HepG2 (cell line): Measurements from ENCODE around the gene NKD2. TPM values are rescaled to one million over a fixed set of nuclear protein-coding genes. Genes with fewer than 3 reads are reported as not detected.

Experiments used
- ATAC-seq: fragments of 200-7000 bp; cut with Tn5 transposase; 3 replicates; pipeline ENCODE4 v1.9.1; 2020; ENCODE audit warnings: mild to moderate bottlenecking, moderate library complexity
- BruUV-seq: library from RNA; stranded (reverse); fragments of 400-500 nt; replicated peaks from 2 replicates; lab custom pipeline; 2021; lab: Mats Ljungman, UMichigan
- CTCF ChIA-PET: fragments of 300-600 bp; formaldehyde crosslinking; extraction: SDS; loops from one replicate; lab custom pipeline; 2021; ENCODE audit warnings: low total read pairs, inconsistent platforms, low intra/inter-chr PET ratio; lab: Yijun Ruan, JAX
- POLR2A ChIA-PET: fragments of 350-600 bp; sonication (Branson Sonifier 250); formaldehyde crosslinking; loops from one replicate; lab custom pipeline; 2020; ENCODE audit warnings: antibody characterized with exemption, inconsistent platforms; lab: Yijun Ruan, JAX
- DNase-seq: peaks from one replicate; pipeline ENCODE4 v3.0.0-alpha.2; 2015; ENCODE audit warnings: low spot score
- FAIRE-seq: peaks from 3 replicates; lab custom pipeline; 2011; peaks lifted over from hg19 to GRCh38; lab: Jason Lieb, UNC
- H2AFZ ChIP-seq: one replicate; pipeline ENCODE4 v1.6.1; 2011; ENCODE audit warnings: low read length, inconsistent platforms
- H3K27ac ChIP-seq: fragments of 300-600 bp; 3 replicates; pipeline ENCODE4 v1.8.0; 2011; ENCODE audit warnings: mixed run types, mild to moderate bottlenecking, mixed read lengths, low read length, inconsistent platforms; ENCODE audit not compliant: insufficient read depth; ENCODE audit errors: extremely low read length
- H3K27me3 ChIP-seq, 2 experiments: fragments of 200-600 bp in 1 of 2; 2 replicates in 1 of 2; 3 replicates in 1 of 2; pipeline versions ENCODE4 v1.6.0 to v1.8.0; 2011; ENCODE audit warnings: low read length in 2 of 2, mild to moderate bottlenecking in 2 of 2, moderate library complexity in 2 of 2, inconsistent platforms in 1 of 2; ENCODE audit not compliant: insufficient read depth in 2 of 2, control insufficient read depth in 1 of 2
- H3K36me3 ChIP-seq, 2 experiments: fragments of 200-600 bp in 1 of 2; replicated peaks in 1 of 2; 2 replicates in 1 of 2; 3 replicates in 1 of 2; pipeline versions ENCODE4 v1.5.1 to v1.8.0; 2011; ENCODE audit warnings: low read length in 2 of 2, inconsistent platforms in 1 of 2; ENCODE audit not compliant: insufficient read depth in 2 of 2, control insufficient read depth in 1 of 2
- H3K4me1 ChIP-seq: 2 replicates; pipeline ENCODE4 v1.5.1; 2012; ENCODE audit warnings: low read length, inconsistent platforms; ENCODE audit not compliant: insufficient read depth
- H3K4me2 ChIP-seq: 2 replicates; pipeline ENCODE4 v1.6.0; 2011; ENCODE audit warnings: low read depth, low read length, inconsistent platforms
- H3K4me3 ChIP-seq, 3 experiments: fragments of 200-600 bp in 1 of 3; sonication (generic), shearing (Covaris generic) in 1 of 3; replicated peaks in 1 of 3; 2 replicates each; pipeline ENCODE4 v1.5.1; 2011 to 2016; ENCODE audit warnings: low read length in 3 of 3, inconsistent platforms in 2 of 3, low read depth in 2 of 3, mild to moderate bottlenecking in 2 of 3, control low read depth in 1 of 3, mixed read lengths in 1 of 3; ENCODE audit not compliant: insufficient read depth in 1 of 3
- H3K79me2 ChIP-seq: one replicate; pipeline ENCODE4 v1.6.1; 2011; ENCODE audit warnings: low read length, inconsistent platforms; ENCODE audit not compliant: insufficient read depth
- H3K9ac ChIP-seq: 2 replicates; pipeline ENCODE4 v1.6.0; 2011; ENCODE audit warnings: mild to moderate bottlenecking, low read depth, low read length, inconsistent platforms; ENCODE audit not compliant: insufficient read depth
- H3K9me3 ChIP-seq: 2 replicates; pipeline ENCODE4 v1.5.1; 2012; ENCODE audit warnings: mild to moderate bottlenecking, low read length
- H4K20me1 ChIP-seq: 2 replicates; pipeline ENCODE4 v1.6.0; 2011; ENCODE audit warnings: inconsistent platforms, mild to moderate bottlenecking, low read length, moderate library complexity; ENCODE audit not compliant: insufficient read depth
- ARNT2 ChIP-seq: sonication (generic); formaldehyde crosslinking; IDR thresholded peaks from 2 replicates; pipeline ENCODE4 v1.8.0; 2022; ENCODE audit warnings: mild to moderate bottlenecking, low read depth, missing genetic modification reagents, moderate library complexity
- GABPB1 ChIP-seq: IDR thresholded peaks from 2 replicates; pipeline ENCODE4 v1.6.1; 2016; ENCODE audit warnings: mild to moderate bottlenecking, missing genetic modification reagents, moderate library complexity, missing compliant biosample characterization
- NONO ChIP-seq, 2 experiments: fragments of 450-650 bp in 1 of 2; sonication (generic) in 1 of 2; formaldehyde crosslinking in 1 of 2; IDR thresholded peaks in 1 of 2; conservative IDR thresholded peaks in 1 of 2; 2 replicates each; pipeline versions ENCODE4 v1.6.1 to v1.8.0; 2017 to 2022; ENCODE audit warnings: mild to moderate bottlenecking in 1 of 2, missing genetic modification reagents in 1 of 2, moderate library complexity in 1 of 2
- ZBTB3 ChIP-seq: sonication (generic); formaldehyde crosslinking; IDR thresholded peaks from 2 replicates; pipeline ENCODE4 v1.4.0; 2020; ENCODE audit warnings: low read depth, mild to moderate bottlenecking, moderate library complexity, missing genetic modification reagents, borderline replicate concordance
- ZNF383 ChIP-seq: sonication (generic); formaldehyde crosslinking; IDR thresholded peaks from 2 replicates; pipeline ENCODE4 v1.4.0; 2020; ENCODE audit warnings: missing genetic modification reagents, mild to moderate bottlenecking, borderline replicate concordance
- ZNF749 ChIP-seq: sonication (generic); formaldehyde crosslinking; IDR thresholded peaks from 2 replicates; pipeline ENCODE4 v1.8.0; 2022; ENCODE audit warnings: mild to moderate bottlenecking, missing genetic modification reagents, moderate library complexity, borderline replicate concordance
- ZNF816 ChIP-seq: sonication (generic); formaldehyde crosslinking; IDR thresholded peaks from 2 replicates; pipeline ENCODE4 v1.8.0; 2022; ENCODE audit warnings: missing genetic modification reagents, mild to moderate bottlenecking, borderline replicate concordance
- WGBS: methylation state at CpG from one replicate; pipeline ENCODE4 v1.1.6; 2017; ENCODE audit warnings: low lambda C conversion rate; 5-methylcytosine and 5-hydroxymethylcytosine counted together
- in situ Hi-C: cut with HindIII; loops from 2 replicates; pipeline ENCODE4 v1.10.0; 2017; ENCODE audit warnings: low pct_unique_long_range_greater_than_20kb; ENCODE audit not compliant: extremely low pct_ligation_motif_present
- intact Hi-C: fragments of 100-400 bp; cut with micrococcal nuclease; formaldehyde crosslinking; loops from one replicate; pipeline ENCODE4 v1.10.0; 2022; ENCODE audit not compliant: unreplicated experiment
- polyA plus RNA-seq, 8 experiments: library from polyadenylated mRNA; depleted of rRNA in 3 of 8; stranded (reverse) in 7 of 8; unstranded in 1 of 8; fragments of >200 nt; fragmentation: Illumina TruSeq in 4 of 8; extraction: Trizol in 4 of 8; gene quantifications; 2 replicates each; pipeline versions ENCODE4 v1.2.1 to v1.2.3, GENCODE V29; 2011 to 2016; ENCODE audit warnings: low read depth in 4 of 8, missing spikeins in 1 of 8, mixed read lengths in 1 of 8; ENCODE audit not compliant: insufficient read depth in 1 of 8
- total RNA-seq, 5 experiments: library from RNA; depleted of rRNA; stranded (reverse); fragments of >200 nt; fragmentation: Illumina TruSeq; extraction: Trizol; gene quantifications; 2 replicates each; pipeline ENCODE4 v1.2.3, GENCODE V29; 2016; ENCODE audit warnings: low read depth in 1 of 5
- TF ChIP-seq, protein P1 (sequence below): sonication (generic); formaldehyde crosslinking; IDR thresholded peaks from 2 replicates; pipeline ENCODE4 v1.5.1; 2020; ENCODE audit warnings: missing genetic modification reagents, mild to moderate bottlenecking, borderline replicate concordance
- TF ChIP-seq, protein P2 (sequence below): IDR thresholded peaks from 2 replicates; pipeline ENCODE4 v1.6.1; 2016; ENCODE audit warnings: mild to moderate bottlenecking
- TF ChIP-seq, protein P3 (sequence below): sonication (generic); formaldehyde crosslinking; IDR thresholded peaks from 2 replicates; pipeline ENCODE4 v1.5.1; 2020; ENCODE audit warnings: mild to moderate bottlenecking, missing genetic modification reagents
- TF ChIP-seq, protein P4 (sequence below): sonication (generic); formaldehyde crosslinking; conservative IDR thresholded peaks from 2 replicates; pipeline ENCODE4 v1.4.0; 2020; ENCODE audit warnings: missing genetic modification reagents

The NKD2 gene
- total and polyA plus RNA-seq, 2 of the 13 experiments (the other 11 are each of a cell fraction or from before 2014, with no cell fraction given): 0.53 to 0.82 TPM

DNA sequence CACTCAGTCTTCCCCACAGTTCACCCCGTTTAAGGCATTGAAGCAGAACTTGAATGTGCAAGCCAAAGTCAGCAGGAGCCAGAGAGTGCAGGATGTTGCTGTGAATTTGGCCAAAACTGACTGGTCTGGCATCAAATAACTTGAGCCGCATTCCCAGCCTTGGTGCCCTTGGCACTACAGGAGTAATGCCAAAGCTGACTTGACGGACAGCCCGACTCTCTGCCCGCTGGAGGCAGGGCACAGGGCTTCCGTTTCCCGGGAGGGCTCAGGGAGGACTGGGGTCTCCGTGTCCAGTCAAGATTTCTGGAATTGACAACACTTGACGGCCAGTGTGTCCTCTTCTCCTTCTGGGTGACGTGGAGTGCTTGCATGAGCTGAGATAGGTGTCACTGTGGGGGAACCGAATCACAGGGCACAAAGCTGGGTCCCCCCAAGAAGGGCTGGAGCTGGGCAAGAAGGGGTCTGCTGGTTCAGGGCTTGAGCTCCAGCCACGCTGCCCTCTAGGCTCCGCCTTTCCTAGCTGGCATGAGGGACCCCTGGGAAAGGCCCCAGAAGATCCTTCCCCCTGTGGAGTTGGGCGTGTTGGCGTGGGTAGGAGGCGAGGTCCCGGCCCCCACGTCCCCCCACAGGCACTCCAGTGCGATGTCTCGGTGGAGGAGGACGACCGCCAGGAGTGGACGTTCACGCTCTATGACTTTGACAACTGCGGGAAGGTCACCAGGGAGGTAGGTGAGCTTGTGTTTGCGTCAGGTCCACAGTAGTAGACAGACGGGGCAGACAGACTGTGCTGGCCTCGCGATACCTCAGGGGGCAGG lies 25.2 kb downstream of the NKD2 start (continued):
- TF ChIP-seq, protein P1, sequence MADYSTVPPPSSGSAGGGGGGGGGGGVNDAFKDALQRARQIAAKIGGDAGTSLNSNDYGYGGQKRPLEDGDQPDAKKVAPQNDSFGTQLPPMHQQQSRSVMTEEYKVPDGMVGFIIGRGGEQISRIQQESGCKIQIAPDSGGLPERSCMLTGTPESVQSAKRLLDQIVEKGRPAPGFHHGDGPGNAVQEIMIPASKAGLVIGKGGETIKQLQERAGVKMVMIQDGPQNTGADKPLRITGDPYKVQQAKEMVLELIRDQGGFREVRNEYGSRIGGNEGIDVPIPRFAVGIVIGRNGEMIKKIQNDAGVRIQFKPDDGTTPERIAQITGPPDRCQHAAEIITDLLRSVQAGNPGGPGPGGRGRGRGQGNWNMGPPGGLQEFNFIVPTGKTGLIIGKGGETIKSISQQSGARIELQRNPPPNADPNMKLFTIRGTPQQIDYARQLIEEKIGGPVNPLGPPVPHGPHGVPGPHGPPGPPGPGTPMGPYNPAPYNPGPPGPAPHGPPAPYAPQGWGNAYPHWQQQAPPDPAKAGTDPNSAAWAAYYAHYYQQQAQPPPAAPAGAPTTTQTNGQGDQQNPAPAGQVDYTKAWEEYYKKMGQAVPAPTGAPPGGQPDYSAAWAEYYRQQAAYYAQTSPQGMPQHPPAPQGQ (CRISPR knock-in tag): no peak
- TF ChIP-seq, all 625 proteins: peak for 0

DNA sequence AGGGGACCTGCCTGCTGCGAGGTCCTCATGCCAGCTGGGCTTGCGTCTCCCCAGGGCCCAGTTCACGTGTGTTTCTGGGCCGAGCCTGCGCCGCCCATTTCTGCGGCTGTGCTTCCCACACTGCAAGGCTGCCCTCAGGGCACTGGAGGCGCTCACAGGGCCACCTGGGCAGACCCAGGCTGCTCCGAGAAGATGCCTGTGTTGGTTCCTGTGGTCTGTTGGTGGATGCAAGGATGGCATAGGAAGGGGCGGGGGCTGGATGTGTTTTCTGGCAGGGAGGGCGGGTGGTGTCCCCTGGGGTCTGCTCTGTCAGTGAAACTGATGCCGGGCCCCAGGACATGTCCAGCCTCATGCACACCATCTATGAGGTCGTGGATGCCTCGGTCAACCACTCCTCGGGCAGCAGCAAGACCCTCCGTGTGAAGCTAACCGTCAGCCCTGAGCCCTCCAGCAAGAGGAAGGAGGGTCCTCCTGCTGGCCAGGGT lies 25.9 kb downstream of the NKD2 start:
- no peak overlapping the region for H3K4me3 ChIP-seq
- DNase-seq: no peak
- CTCF ChIA-PET: no interaction called here
- in situ Hi-C loops (no loop called here), intact Hi-C loops (no loop called here)
- POLR2A ChIA-PET: no interaction called here
- no peaks in the 10 kb centered on the region for H3K36me3 ChIP-seq
- BruUV-seq: no TSS peak
- WGBS: 100% methylated on average over 2 of the region's 17 CpGs
- H4K20me1 ChIP-seq: no peaks in the 10 kb centered on the region
- no peak overlapping the region for H3K4me2 ChIP-seq
- H3K79me2 ChIP-seq: no peaks in the 10 kb centered on the region
- no peak for FAIRE-seq
- no peak overlapping the region for H2AFZ ChIP-seq
- no peak for ATAC-seq
- peaks cover 0 to 2% of the 10 kb centered on the region in 2 experiments; a peak in 2 of 5 replicates for H3K27me3 ChIP-seq
- H3K27ac ChIP-seq: no peak overlapping the region
- H3K4me1 ChIP-seq: no peaks in the 10 kb centered on the region
- H3K9me3 ChIP-seq: no peaks in the 10 kb centered on the region
- no peak overlapping the region for H3K9ac ChIP-seq
- TF ChIP-seq ZNF383 (CRISPR knock-in tag) (no peak), GABPB1 (CRISPR knock-in tag) (no peak), ZNF816 (no peak), ZBTB3 (CRISPR knock-in tag) (no peak), ZNF749 (CRISPR knock-in tag) (no peak), ARNT2 (CRISPR knock-in tag) (no peak), NONO (IDR thresholded peaks at IDR 0.05) (no peak), NONO (CRISPR knock-in tag; conservative IDR thresholded peaks at IDR 0.05) (no peak)
- TF ChIP-seq, protein P2, sequence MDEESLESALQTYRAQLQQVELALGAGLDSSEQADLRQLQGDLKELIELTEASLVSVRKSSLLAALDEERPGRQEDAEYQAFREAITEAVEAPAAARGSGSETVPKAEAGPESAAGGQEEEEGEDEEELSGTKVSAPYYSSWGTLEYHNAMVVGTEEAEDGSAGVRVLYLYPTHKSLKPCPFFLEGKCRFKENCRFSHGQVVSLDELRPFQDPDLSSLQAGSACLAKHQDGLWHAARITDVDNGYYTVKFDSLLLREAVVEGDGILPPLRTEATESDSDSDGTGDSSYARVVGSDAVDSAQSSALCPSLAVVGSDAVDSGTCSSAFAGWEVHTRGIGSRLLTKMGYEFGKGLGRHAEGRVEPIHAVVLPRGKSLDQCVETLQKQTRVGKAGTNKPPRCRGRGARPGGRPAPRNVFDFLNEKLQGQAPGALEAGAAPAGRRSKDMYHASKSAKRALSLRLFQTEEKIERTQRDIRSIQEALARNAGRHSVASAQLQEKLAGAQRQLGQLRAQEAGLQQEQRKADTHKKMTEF (CRISPR knock-in tag): no peak
- TF ChIP-seq, protein P3, sequence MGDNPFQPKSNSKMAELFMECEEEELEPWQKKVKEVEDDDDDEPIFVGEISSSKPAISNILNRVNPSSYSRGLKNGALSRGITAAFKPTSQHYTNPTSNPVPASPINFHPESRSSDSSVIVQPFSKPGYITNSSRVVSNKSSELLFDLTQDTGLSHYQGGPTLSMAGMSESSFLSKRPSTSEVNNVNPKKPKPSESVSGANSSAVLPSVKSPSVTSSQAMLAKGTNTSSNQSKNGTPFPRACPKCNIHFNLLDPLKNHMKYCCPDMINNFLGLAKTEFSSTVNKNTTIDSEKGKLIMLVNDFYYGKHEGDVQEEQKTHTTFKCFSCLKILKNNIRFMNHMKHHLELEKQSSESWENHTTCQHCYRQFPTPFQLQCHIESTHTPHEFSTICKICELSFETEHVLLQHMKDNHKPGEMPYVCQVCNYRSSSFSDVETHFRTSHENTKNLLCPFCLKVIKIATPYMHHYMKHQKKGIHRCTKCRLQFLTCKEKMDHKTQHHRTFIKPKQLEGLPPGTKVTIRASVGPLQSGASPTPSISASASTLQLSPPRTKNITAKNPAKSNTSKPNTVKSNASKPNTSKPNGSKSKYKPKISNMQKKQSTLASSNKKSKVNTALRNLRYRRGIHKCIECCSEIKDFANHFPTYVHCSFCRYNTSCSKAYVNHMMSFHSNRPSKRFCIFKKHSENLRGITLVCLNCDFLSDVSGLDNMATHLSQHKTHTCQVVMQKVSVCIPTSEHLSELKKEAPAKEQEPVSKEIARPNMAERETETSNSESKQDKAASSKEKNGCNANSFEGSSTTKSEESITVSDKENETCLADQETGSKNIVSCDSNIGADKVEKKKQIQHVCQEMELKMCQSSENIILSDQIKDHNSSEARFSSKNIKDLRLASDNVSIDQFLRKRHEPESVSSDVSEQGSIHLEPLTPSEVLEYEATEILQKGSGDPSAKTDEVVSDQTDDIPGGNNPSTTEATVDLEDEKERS: no peak
- TF ChIP-seq, protein P4, sequence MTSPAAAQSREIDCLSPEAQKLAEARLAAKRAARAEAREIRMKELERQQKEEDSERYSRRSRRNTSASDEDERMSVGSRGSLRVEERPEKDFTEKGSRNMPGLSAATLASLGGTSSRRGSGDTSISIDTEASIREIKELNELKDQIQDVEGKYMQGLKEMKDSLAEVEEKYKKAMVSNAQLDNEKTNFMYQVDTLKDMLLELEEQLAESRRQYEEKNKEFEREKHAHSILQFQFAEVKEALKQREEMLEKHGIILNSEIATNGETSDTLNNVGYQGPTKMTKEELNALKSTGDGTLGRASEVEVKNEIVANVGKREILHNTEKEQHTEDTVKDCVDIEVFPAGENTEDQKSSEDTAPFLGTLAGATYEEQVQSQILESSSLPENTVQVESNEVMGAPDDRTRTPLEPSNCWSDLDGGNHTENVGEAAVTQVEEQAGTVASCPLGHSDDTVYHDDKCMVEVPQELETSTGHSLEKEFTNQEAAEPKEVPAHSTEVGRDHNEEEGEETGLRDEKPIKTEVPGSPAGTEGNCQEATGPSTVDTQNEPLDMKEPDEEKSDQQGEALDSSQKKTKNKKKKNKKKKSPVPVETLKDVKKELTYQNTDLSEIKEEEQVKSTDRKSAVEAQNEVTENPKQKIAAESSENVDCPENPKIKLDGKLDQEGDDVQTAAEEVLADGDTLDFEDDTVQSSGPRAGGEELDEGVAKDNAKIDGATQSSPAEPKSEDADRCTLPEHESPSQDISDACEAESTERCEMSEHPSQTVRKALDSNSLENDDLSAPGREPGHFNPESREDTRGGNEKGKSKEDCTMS: no peak
